Smooth muscle cell (in vitro differentiated cells): ENCODE measurements around the gene HMGCLL1. TPM values are rescaled to one million over a fixed set of nuclear protein-coding genes. Genes with fewer than 3 reads are reported as not detected.

Experiments
- DNase-seq: peaks from one replicate; lab custom pipeline; 2025; ENCODE audit not compliant: unreplicated experiment; lab: John Stamatoyannopoulos, UW
- H2AFZ ChIP-seq: fragments of 200-600 bp; sonication (generic); 2 replicates; pipeline ENCODE4 v1.6.0; 2016; ENCODE audit warnings: antibody characterized with exemption, low read depth, mild to moderate bottlenecking
- H3F3A ChIP-seq: fragments of 200-600 bp; sonication (generic); 2 replicates; pipeline ENCODE4 v1.6.0; 2017; ENCODE audit warnings: antibody characterized with exemption, low read depth
- H3K27ac ChIP-seq: fragments of 200-600 bp; sonication (generic); 2 replicates; pipeline ENCODE4 v1.5.1; 2016; ENCODE audit warnings: low read depth, mild to moderate bottlenecking
- H3K27me3 ChIP-seq: fragments of 200-600 bp; sonication (generic); 2 replicates; pipeline ENCODE4 v1.6.1; 2016; ENCODE audit warnings: low read depth, mild to moderate bottlenecking
- H3K36me3 ChIP-seq: fragments of 200-600 bp; sonication (generic); 2 replicates; pipeline ENCODE4 v1.5.1; 2016; ENCODE audit warnings: low read depth
- H3K4me1 ChIP-seq: fragments of 200-600 bp; sonication (generic); 2 replicates; pipeline ENCODE4 v1.5.1; 2016; ENCODE audit warnings: low read depth
- H3K4me2 ChIP-seq: fragments of 200-600 bp; sonication (generic); 2 replicates; pipeline ENCODE4 v1.6.0; 2016; ENCODE audit warnings: mild to moderate bottlenecking
- H3K4me3 ChIP-seq: fragments of 200-600 bp; sonication (generic); 2 replicates; pipeline ENCODE4 v1.5.1; 2016; ENCODE audit warnings: mild to moderate bottlenecking
- H3K79me2 ChIP-seq: fragments of 200-600 bp; sonication (generic); 2 replicates; pipeline ENCODE4 v1.6.0; 2016; ENCODE audit warnings: low read depth, mild to moderate bottlenecking
- H3K9ac ChIP-seq: fragments of 200-600 bp; sonication (generic); 2 replicates; pipeline ENCODE4 v1.6.0; 2016; ENCODE audit warnings: low read depth
- H3K9me3 ChIP-seq: fragments of 200-600 bp; sonication (generic); replicated peaks from 2 replicates; pipeline ENCODE4 v1.5.1; 2016; ENCODE audit warnings: low read depth
- H4K20me1 ChIP-seq: fragments of 200-600 bp; sonication (generic); 2 replicates; pipeline ENCODE4 v1.6.0; 2016; ENCODE audit warnings: low read depth
- CTCF ChIP-seq: fragments of 200-600 bp; sonication (generic); IDR thresholded peaks from 2 replicates; pipeline ENCODE4 v1.5.1; 2017; ENCODE audit warnings: borderline replicate concordance, mild to moderate bottlenecking, antibody characterized with exemption; ENCODE audit not compliant: insufficient read depth, poor library complexity, severe bottlenecking
- WGBS: methylation state at CpG from one replicate; pipeline ENCODE4 v1.1.7; 2016; ENCODE audit warnings: low lambda C conversion rate; 5-methylcytosine and 5-hydroxymethylcytosine counted together
- polyA plus RNA-seq: library from polyadenylated mRNA; unstranded; fragments of >200 nt; fragmentation: Nextera tagmentation; extraction: Ambion mirVana; gene quantifications from 2 replicates; pipeline ENCODE4 v1.2.1, GENCODE V29; 2016
- total RNA-seq: library from RNA; depleted of rRNA; stranded (reverse); fragments of >200 nt; gene quantifications from 2 replicates; pipeline ENCODE4 v1.2.3, GENCODE V29; 2014

HMGCLL1 gene
- total and polyA plus RNA-seq, 2 experiments from 2014 or later: not detected

GRCh38 chr6:55524441-55524840 lies 54.6 kb downstream of the HMGCLL1 start:
- Histone ChIP-seq H2AFZ (no peak overlapping the region), H3F3A (no peaks in the 10 kb centered on the region), H3K27me3 (no peaks in the 10 kb centered on the region), H3K36me3 (no peaks in the 10 kb centered on the region), H3K4me3 (no peak overlapping the region), H3K27ac (no peak overlapping the region), H3K79me2 (no peaks in the 10 kb centered on the region), H3K4me2 (no peak overlapping the region), H3K4me1 (no peaks in the 10 kb centered on the region), H3K9me3 (no peaks in the 10 kb centered on the region), H3K9ac (no peak overlapping the region), H4K20me1 (no peaks in the 10 kb centered on the region)
- WGBS: 80% methylated on average over 3 of the region's 3 CpGs
- DNase-seq: no peak
- TF ChIP-seq CTCF: no peak

GRCh38 chr6:55518529-55519060 lies 60.4 kb downstream of the HMGCLL1 start:
- no peak for TF ChIP-seq CTCF
- Histone ChIP-seq H3K36me3 (no peaks in the 10 kb centered on the region), H3K4me2 (no peak overlapping the region), H4K20me1 (no peaks in the 10 kb centered on the region), H3K4me3 (no peak overlapping the region), H3F3A (no peaks in the 10 kb centered on the region), H3K4me1 (no peaks in the 10 kb centered on the region), H3K27ac (no peak overlapping the region), H3K9me3 (no peaks in the 10 kb centered on the region), H3K79me2 (no peaks in the 10 kb centered on the region), H3K9ac (no peak overlapping the region), H2AFZ (no peak overlapping the region), H3K27me3 (no peaks in the 10 kb centered on the region)
- DNase-seq: no peak
- WGBS: over 99% methylated on average over 4 of the region's 4 CpGs

GRCh38 chr6:55516736-55517135 lies 62.3 kb downstream of the HMGCLL1 start:
- H3K27me3 ChIP-seq: no peaks in the 10 kb centered on the region
- no peak for DNase-seq
- H4K20me1 ChIP-seq: no peaks in the 10 kb centered on the region
- no peak for TF ChIP-seq CTCF
- H3K9me3 ChIP-seq: no peaks in the 10 kb centered on the region
- H3K4me3 ChIP-seq: no peak overlapping the region
- WGBS: 75% methylated on average over 1 of the region's 1 CpG
- no peaks in the 10 kb centered on the region for H3K79me2 ChIP-seq
- H3K36me3 ChIP-seq: no peaks in the 10 kb centered on the region
- H3F3A ChIP-seq: no peaks in the 10 kb centered on the region
- H3K4me1 ChIP-seq: no peaks in the 10 kb centered on the region
- H2AFZ ChIP-seq: no peak overlapping the region
- no peak overlapping the region for H3K4me2 ChIP-seq
- H3K9ac ChIP-seq: no peak overlapping the region
- no peak overlapping the region for H3K27ac ChIP-seq

GRCh38 chr6:55512904-55513303 lies 66.1 kb downstream of the HMGCLL1 start:
- Histone ChIP-seq H3K27ac (no peak overlapping the region), H3K4me1 (no peaks in the 10 kb centered on the region), H3K9me3 (no peaks in the 10 kb centered on the region), H3K4me3 (no peak overlapping the region), H3K4me2 (no peak overlapping the region), H3K36me3 (no peaks in the 10 kb centered on the region), H3K79me2 (no peaks in the 10 kb centered on the region), H3K27me3 (no peaks in the 10 kb centered on the region), H2AFZ (no peak overlapping the region), H4K20me1 (no peaks in the 10 kb centered on the region), H3K9ac (no peak overlapping the region), H3F3A (no peaks in the 10 kb centered on the region)
- TF ChIP-seq CTCF: no peak
- no peak for DNase-seq
- WGBS: 26% methylated on average over 1 of the region's 1 CpG
